GM12878 (cell line): ENCODE results near the gene GATA2. TPM values are rescaled to one million over a fixed set of nuclear protein-coding genes. Genes with fewer than 3 reads are reported as not detected.

Experiments
- ATAC-seq: fragments of 200-7000 bp; cut with Tn5 transposase; 3 replicates; pipeline ENCODE4 v1.9.1; 2020; ENCODE audit warnings: mild to moderate bottlenecking, moderate library complexity
- BruUV-seq: library from RNA; stranded (reverse); fragments of 400-500 nt; replicated peaks from 2 replicates; lab custom pipeline; 2021; lab: Mats Ljungman, UMichigan
- CTCF ChIA-PET: fragments of 300-600 bp; sonication (Branson Sonifier 250); formaldehyde crosslinking; extraction: SDS; loops from one replicate; lab custom pipeline; 2021; ENCODE audit warnings: inconsistent platforms; lab: Yijun Ruan, JAX
- POLR2A ChIA-PET: fragments of 350-600 bp; formaldehyde crosslinking; extraction: SDS; loops from one replicate; lab custom pipeline; 2021; ENCODE audit warnings: inconsistent platforms; lab: Charles Lee
- RAD21 ChIA-PET: fragments of 300-600 bp; sonication (Branson Sonifier 250); formaldehyde crosslinking; loops from one replicate; lab custom pipeline; 2023; ENCODE audit warnings: antibody characterized with exemption; ENCODE audit not compliant: unreplicated experiment; lab: Charles Lee
- SMC1A ChIA-PET: fragments of 300-600 bp; sonication (Branson Sonifier 250); formaldehyde crosslinking; loops from one replicate; lab custom pipeline; 2023; ENCODE audit not compliant: unreplicated experiment, uncharacterized antibody; lab: Charles Lee
- DNase-seq: peaks from one replicate; pipeline ENCODE4 v3.0.0-alpha.2; 2011; ENCODE audit warnings: low read depth, low spot score
- FAIRE-seq: peaks from 3 replicates; lab custom pipeline; 2011; peaks lifted over from hg19 to GRCh38; lab: Jason Lieb, UNC
- H2AFZ ChIP-seq: 2 replicates; pipeline ENCODE4 v1.6.0; 2011; ENCODE audit warnings: low read depth, low read length, control low read depth; ENCODE audit not compliant: control insufficient read depth
- H3K27ac ChIP-seq: 2 replicates; pipeline ENCODE4 v1.5.1; 2011; ENCODE audit warnings: control low read depth; ENCODE audit not compliant: control insufficient read depth, insufficient read depth
- H3K27me3 ChIP-seq, 2 experiments: replicated peaks in 1 of 2; 2 replicates each; pipeline versions ENCODE4 v1.6.0 to v1.6.1; 2011; ENCODE audit warnings: low read length in 1 of 2; ENCODE audit not compliant: control insufficient read depth in 2 of 2, insufficient read depth in 2 of 2
- H3K36me3 ChIP-seq, 2 experiments: 2 replicates each; pipeline ENCODE4 v1.5.1; 2011; ENCODE audit warnings: low read length in 1 of 2; ENCODE audit not compliant: control insufficient read depth in 2 of 2, insufficient read depth in 2 of 2
- H3K4me1 ChIP-seq: 2 replicates; pipeline ENCODE4 v1.6.1; 2011; ENCODE audit warnings: mild to moderate bottlenecking, low read length, moderate library complexity, mixed read lengths; ENCODE audit not compliant: control insufficient read depth, insufficient read depth
- H3K4me2 ChIP-seq: 2 replicates; pipeline ENCODE4 v1.6.0; 2011; ENCODE audit warnings: control low read depth; ENCODE audit not compliant: control insufficient read depth, insufficient read depth
- H3K4me3 ChIP-seq: fragments of 200-600 bp; sonication (generic); 2 replicates; pipeline ENCODE4 v1.5.1; 2016
- H3K79me2 ChIP-seq: 2 replicates; pipeline ENCODE4 v1.6.0; 2011; ENCODE audit warnings: low read length; ENCODE audit not compliant: control insufficient read depth, insufficient read depth
- H3K9ac ChIP-seq: 2 replicates; pipeline ENCODE4 v1.8.0; 2011; ENCODE audit warnings: low read length, control low read depth, mixed read lengths; ENCODE audit not compliant: control insufficient read depth, insufficient read depth
- H3K9me3 ChIP-seq: replicated peaks from 3 replicates; pipeline ENCODE4 v1.5.1; 2011; ENCODE audit warnings: mild to moderate bottlenecking, low read length; ENCODE audit not compliant: control insufficient read depth, insufficient read depth
- H4K20me1 ChIP-seq: 2 replicates; pipeline ENCODE4 v1.6.0; 2011; ENCODE audit not compliant: control insufficient read depth, insufficient read depth
- CEBPZ ChIP-seq: fragments of 150-350 bp; IDR thresholded peaks from 2 replicates; pipeline ENCODE4 v1.6.1; 2016; ENCODE audit warnings: low read depth, low read length
- LARP7 ChIP-seq: fragments of 450-650 bp; IDR thresholded peaks from 2 replicates; pipeline ENCODE4 v1.6.1; 2017; ENCODE audit warnings: mild to moderate bottlenecking
- ZNF24 ChIP-seq: fragments of 450-650 bp; IDR thresholded peaks from 2 replicates; pipeline ENCODE4 v1.6.1; 2017; ENCODE audit warnings: antibody characterized with exemption, mild to moderate bottlenecking
- ZNF592 ChIP-seq: fragments of 450-650 bp; IDR thresholded peaks from 2 replicates; pipeline ENCODE4 v1.6.1; 2017; ENCODE audit warnings: mild to moderate bottlenecking, moderate library complexity
- WGBS: methylation state at CpG from one replicate; pipeline ENCODE4 v1.1.6; 2016; ENCODE audit warnings: low lambda C conversion rate; ENCODE audit not compliant: insufficient replicate concordance, insufficient coverage; ENCODE audit errors: missing lambda C conversion rate; 5-methylcytosine and 5-hydroxymethylcytosine counted together
- in situ Hi-C: fragments of 300-500 bp; cut with MboI; formaldehyde crosslinking; loops from 9 replicates; pipeline ENCODE4 v1.14.3; 2018; ENCODE audit warnings: mixed read lengths
- intact Hi-C: fragments of 100-400 bp; cut with micrococcal nuclease; formaldehyde crosslinking; loops from one replicate; pipeline ENCODE4 v1.14.2; 2022; ENCODE audit not compliant: unreplicated experiment
- polyA plus RNA-seq, 11 experiments: library from polyadenylated mRNA; depleted of rRNA in 4 of 11; unstranded in 6 of 11; stranded (reverse) in 5 of 11; fragments of >200 nt; fragmentation: Nextera tagmentation in 4 of 11; fragmentation: Illumina TruSeq in 1 of 11; extraction: Ambion mirVana in 4 of 11; extraction: Trizol in 1 of 11; gene quantifications; 1 replicate in 1 of 11; 2 replicates in 10 of 11; pipeline versions ENCODE4 v1.2.1 to v1.2.3, GENCODE V29; 2011 to 2016; ENCODE audit warnings: inconsistent platforms in 2 of 11, missing spikeins in 2 of 11, low read depth in 1 of 11
- total RNA-seq, 4 experiments: library from RNA; depleted of rRNA in 3 of 4; stranded (reverse); fragments of >200 nt in 3 of 4; fragmentation: Illumina TruSeq in 1 of 4; extraction: Trizol in 1 of 4; gene quantifications; 2 replicates each; pipeline versions ENCODE4 v1.2.1 to v1.2.3, GENCODE V29; 2013 to 2021

Gene GATA2
- total and polyA plus RNA-seq, 10 of the 15 experiments (the other 5 are each of a cell fraction or from before 2014, with no cell fraction given) = 0.56 TPM; not detected in 9

- BruUV-seq = no TSS peak
- ChIA-PET CTCF (interaction anchor here (0.6 kb wide), 1 partner anchor 1891 kb away, joined by 3 read pairs; no protein-coding TSS in a partner anchor), RAD21 (no interaction called here), POLR2A (no interaction called here), SMC1A (no interaction called here)
- no peak for DNase-seq
- no peaks in the 10 kb centered on the region for H3K79me2 ChIP-seq
- peaks cover 9 to 17% of the 10 kb centered on the region in 2 experiments for H3K27me3 ChIP-seq
- H3K9me3 ChIP-seq = no peaks in the 10 kb centered on the region
- WGBS = 22% methylated on average over 5 of the region's 5 CpGs
- intact Hi-C loops (no loop called here), in situ Hi-C loops (no loop called here)
- H3K9ac ChIP-seq = no peak overlapping the region
- no peaks in the 10 kb centered on the region for H3K4me1 ChIP-seq
- ATAC-seq = no peak
- TF ChIP-seq ZNF592 (no peak), ZNF24 (no peak), CEBPZ (no peak), LARP7 (no peak)
- no peak overlapping the region for H3K4me2 ChIP-seq
- H3K4me3 ChIP-seq = no peak overlapping the region
- H3K36me3 ChIP-seq = no peaks in the 10 kb centered on the region
- no peak for FAIRE-seq
- no peak overlapping the region for H2AFZ ChIP-seq
- no peak overlapping the region for H3K27ac ChIP-seq
- no peaks in the 10 kb centered on the region; the same call in 1 of the 2 replicates for H4K20me1 ChIP-seq
Observed at GRCh38 chr3:128435561-128435960, 57.4 kb downstream of the GATA2 start.
